ENCODE results near the gene BLOC1S2. TPM values are rescaled to one million over a fixed set of nuclear protein-coding genes. Genes with fewer than 3 reads are reported as not detected.
A peak's percentile ranks its signal among the peaks of the same experiment; 100 is the strongest.
"Not testable (repeated sequence)": the region's sequence is repeated elsewhere in the genome, so short reads cannot be mapped to it uniquely, and the experiment has no call there.

Gene BLOC1S2
- total RNA-seq, 4 donors from 2014 or later = 11.7 to 49.6 (median 36.2) TPM

DNA sequence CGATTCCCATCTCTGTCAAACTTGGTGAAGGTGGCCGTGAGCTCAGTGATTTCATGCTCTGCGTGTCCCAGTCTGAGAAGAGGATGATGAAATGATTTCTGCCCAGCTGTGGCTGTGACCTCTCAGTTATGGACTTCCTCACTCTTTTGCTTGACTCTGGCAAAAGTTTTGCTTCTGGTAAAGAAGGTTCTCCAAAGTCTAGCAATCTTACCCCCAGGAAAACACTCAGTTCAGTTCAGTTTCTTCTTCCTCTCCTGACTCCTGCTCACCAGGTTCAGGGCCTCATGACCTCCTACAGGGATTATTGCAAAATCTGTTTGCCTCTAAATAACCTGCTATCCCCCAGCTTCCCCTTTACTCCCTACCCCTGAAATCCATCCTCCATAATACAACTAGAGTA, 4.9 kb upstream of the BLOC1S2 start:
- no peak overlapping the region for H3K27ac ChIP-seq

DNA sequence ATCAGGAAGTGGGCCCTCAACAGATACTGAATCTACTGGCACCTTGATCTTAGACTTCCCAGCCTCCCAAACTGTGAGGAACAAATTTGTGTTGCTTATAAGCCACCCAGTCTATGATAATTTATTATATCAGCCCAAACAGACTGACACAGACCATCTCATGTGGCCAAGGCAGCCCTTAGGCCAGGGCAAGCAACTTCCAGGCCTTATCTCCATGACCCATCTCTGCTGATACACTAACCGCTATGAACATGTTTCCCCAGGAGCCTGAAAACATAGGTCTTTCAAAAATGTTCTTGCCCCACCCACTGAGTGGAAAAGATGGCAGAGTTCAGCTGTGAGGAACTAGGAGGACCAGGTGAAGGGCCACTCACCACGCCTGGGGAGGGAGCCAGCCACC, 3.2 kb upstream of the BLOC1S2 start:
- no peak overlapping the region for H3K27ac ChIP-seq
- H3K27me3 ChIP-seq = peaks cover 13% of the 10 kb centered on the region
- no peak for DNase-seq (ENCODE audit: low spot score in 2 of 2)
- TF ChIP-seq EP300 (IDR thresholded peaks at IDR 0.05) = no peak
- no peak for TF ChIP-seq POLR2AphosphoS5 (IDR thresholded peaks at IDR 0.05)
- no peak for TF ChIP-seq POLR2A (IDR thresholded peaks at IDR 0.05)
- TF ChIP-seq, protein P1, sequence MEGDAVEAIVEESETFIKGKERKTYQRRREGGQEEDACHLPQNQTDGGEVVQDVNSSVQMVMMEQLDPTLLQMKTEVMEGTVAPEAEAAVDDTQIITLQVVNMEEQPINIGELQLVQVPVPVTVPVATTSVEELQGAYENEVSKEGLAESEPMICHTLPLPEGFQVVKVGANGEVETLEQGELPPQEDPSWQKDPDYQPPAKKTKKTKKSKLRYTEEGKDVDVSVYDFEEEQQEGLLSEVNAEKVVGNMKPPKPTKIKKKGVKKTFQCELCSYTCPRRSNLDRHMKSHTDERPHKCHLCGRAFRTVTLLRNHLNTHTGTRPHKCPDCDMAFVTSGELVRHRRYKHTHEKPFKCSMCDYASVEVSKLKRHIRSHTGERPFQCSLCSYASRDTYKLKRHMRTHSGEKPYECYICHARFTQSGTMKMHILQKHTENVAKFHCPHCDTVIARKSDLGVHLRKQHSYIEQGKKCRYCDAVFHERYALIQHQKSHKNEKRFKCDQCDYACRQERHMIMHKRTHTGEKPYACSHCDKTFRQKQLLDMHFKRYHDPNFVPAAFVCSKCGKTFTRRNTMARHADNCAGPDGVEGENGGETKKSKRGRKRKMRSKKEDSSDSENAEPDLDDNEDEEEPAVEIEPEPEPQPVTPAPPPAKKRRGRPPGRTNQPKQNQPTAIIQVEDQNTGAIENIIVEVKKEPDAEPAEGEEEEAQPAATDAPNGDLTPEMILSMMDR (IDR thresholded peaks at IDR 0.05) = no peak
- peaks cover 17% of the 10 kb centered on the region for H3K4me1 ChIP-seq
- H3K36me3 ChIP-seq = no peaks in the 10 kb centered on the region
- WGBS = 63% methylated on average over 2 of the region's 2 CpGs
- H3K9me3 ChIP-seq = no peaks in the 10 kb centered on the region
- no peak overlapping the region for H3K4me3 ChIP-seq

More for the DNA sequence above, 4.9 kb upstream of the BLOC1S2 start:
- Histone ChIP-seq H3K27me3 (peaks cover 21% of the 10 kb centered on the region), H3K4me3 (no peak overlapping the region), H3K4me1 (peaks cover 6% of the 10 kb centered on the region), H3K9me3 (no peaks in the 10 kb centered on the region), H3K36me3 (no peaks in the 10 kb centered on the region)
- no peak for TF ChIP-seq EP300 (IDR thresholded peaks at IDR 0.05)
- TF ChIP-seq, protein P1 (IDR thresholded peaks at IDR 0.05) = no peak
- no peak for TF ChIP-seq POLR2A (IDR thresholded peaks at IDR 0.05)
- no peak for TF ChIP-seq POLR2AphosphoS5 (IDR thresholded peaks at IDR 0.05)
- WGBS = 70% methylated on average over 3 of the region's 3 CpGs
- no peak for DNase-seq (ENCODE audit: low spot score in 2 of 2)

DNA sequence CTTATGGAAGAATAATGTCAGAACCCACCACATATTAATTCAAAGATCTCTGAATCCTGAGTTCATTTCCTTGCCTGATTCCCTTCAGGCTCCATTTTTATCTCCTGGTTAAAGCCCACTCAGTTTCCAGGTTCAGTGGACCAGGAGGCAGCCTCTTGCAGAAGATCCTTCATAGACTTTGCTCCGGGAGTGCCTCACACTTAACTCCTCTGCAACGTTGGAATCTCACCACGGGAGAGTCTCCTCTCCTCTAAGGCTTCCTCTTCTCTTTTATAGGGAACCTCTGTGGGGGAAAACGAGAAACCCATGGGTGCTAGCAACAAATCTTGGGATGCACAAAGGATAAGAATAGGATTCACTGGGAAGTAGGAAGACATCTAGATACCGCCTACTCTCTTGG, 1.7 kb upstream of the BLOC1S2 start:
- DNase-seq (ENCODE audit: low spot score in 2 of 2) = no peak
- Histone ChIP-seq H3K27ac (no peak overlapping the region), H3K4me3 (no peak overlapping the region), H3K4me1 (peaks cover 17% of the 10 kb centered on the region), H3K36me3 (peaks cover 5% of the 10 kb centered on the region), H3K27me3 (peaks cover 4% of the 10 kb centered on the region), H3K9me3 (no peaks in the 10 kb centered on the region)
- WGBS = 80% methylated on average over 5 of the region's 5 CpGs
- TF ChIP-seq POLR2AphosphoS5 (IDR thresholded peaks at IDR 0.05) (no peak), EP300 (IDR thresholded peaks at IDR 0.05) (no peak), POLR2A (IDR thresholded peaks at IDR 0.05) (no peak)
- TF ChIP-seq, protein P1 (IDR thresholded peaks at IDR 0.05) = no peak

DNA sequence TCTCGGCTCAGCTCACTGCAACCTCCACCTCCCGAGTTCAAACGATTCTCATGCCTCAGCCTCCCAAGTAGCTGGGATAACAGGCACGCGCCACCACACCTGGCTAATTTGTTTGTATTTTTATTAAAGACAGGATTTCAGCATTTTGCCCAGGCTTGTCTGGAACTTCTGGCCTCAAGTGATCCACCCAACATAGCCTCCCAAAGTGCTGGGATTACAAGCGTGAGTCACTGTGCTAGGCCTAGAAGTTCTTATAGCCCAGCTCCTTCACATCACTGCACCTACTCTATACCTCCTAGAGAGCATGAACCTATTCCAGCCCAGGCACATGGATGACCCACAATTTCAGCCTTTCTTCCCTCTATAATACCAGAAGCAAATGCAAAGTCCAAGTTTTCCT, 1.3 kb upstream of the BLOC1S2 start:
- peaks cover under 1% of the 10 kb centered on the region for H3K27me3 ChIP-seq

DNA sequence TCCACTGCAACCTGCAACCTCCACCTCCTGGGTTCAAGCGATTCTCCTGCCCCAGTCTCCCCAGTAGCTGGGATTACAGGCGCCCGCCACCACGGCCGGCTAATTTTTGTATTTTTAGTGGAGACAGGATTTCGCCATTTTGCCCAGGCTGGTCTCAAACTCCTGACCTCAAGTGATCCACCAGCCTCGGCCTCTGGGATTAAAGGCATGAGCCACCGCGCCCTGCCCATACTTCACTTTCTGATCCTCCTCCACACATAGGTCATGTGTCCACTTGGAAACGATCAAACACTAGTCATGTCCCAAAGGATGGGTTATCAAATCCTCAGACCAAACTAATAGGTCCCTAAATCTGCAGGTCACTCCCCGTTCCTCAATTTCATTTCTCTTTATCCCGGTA, 1.2 kb downstream of the BLOC1S2 start:
- not testable (repeated sequence) for DNase-seq (ENCODE audit: low spot score in 2 of 2); H3K9me3 ChIP-seq; H3K27me3 ChIP-seq
- 87% methylated on average over 12 of the region's 12 CpGs for WGBS
- H3K27ac ChIP-seq = peak overlapping the region; percentile 95
- H3K4me3 ChIP-seq = peak overlapping the region; percentile 93
- peaks cover 23% of the 10 kb centered on the region for H3K4me1 ChIP-seq
- peaks cover 28% of the 10 kb centered on the region for H3K36me3 ChIP-seq

More for the DNA sequence above, 1.3 kb upstream of the BLOC1S2 start:
- TF ChIP-seq EP300 (IDR thresholded peaks at IDR 0.05) (no peak), POLR2A (IDR thresholded peaks at IDR 0.05) (no peak), POLR2AphosphoS5 (IDR thresholded peaks at IDR 0.05) (no peak)
- TF ChIP-seq, protein P1 (IDR thresholded peaks at IDR 0.05) = no peak
- peaks cover 8% of the 10 kb centered on the region for H3K36me3 ChIP-seq
- WGBS = 92% methylated on average over 6 of the region's 6 CpGs
- no peak overlapping the region for H3K4me3 ChIP-seq
- peaks cover 21% of the 10 kb centered on the region for H3K4me1 ChIP-seq
- H3K27ac ChIP-seq = no peak overlapping the region
- no peaks in the 10 kb centered on the region for H3K9me3 ChIP-seq
- DNase-seq (ENCODE audit: low spot score in 2 of 2) = no peak

DNA sequence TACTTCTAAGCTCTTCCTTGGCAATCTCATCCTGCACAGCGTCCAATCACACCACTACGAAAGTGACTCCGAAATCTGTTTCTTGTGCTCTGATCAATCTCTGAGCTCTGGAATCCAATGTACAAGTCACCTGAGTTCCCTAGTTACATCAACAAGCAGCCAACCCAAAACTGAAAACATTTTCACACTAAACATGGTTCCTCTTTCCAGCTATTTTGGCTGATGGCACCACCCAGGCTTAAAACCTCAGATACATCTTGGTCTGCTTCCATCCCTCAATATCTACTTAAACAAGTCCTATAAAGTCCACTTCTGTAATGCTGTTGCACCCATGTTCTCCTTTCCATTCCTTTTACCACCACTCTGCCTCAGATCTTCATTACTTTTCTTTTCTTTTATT, 3.6 kb downstream of the BLOC1S2 start:
- TF ChIP-seq, protein P1 (IDR thresholded peaks at IDR 0.05) = no peak
- TF ChIP-seq EP300 (IDR thresholded peaks at IDR 0.05) (no peak), POLR2AphosphoS5 (IDR thresholded peaks at IDR 0.05) (no peak), POLR2A (IDR thresholded peaks at IDR 0.05) (no peak)
- no peak overlapping the region for H3K4me3 ChIP-seq
- WGBS = 95% methylated on average over 3 of the region's 3 CpGs

DNA sequence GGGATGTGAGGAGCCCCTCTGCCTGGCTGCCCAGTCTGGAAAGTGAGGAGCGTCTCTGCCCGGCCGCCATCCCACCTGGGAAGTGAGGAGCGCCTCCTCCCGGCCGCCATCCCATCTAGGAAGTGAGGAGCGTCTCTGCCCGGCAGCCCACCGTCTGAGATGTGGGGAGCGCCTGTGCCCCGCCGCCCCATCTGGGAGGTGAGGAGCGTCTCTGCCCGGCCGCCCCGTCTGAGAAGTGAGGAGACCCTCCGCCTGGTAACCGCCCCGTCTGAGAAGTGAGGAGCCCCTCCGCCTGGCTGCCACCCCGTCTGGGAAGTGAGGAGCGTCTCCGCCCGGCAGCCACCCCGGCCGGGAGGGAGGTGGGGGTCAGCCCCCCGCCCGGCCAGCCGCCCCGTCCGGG, 9.5 kb downstream of the BLOC1S2 start:
- not testable (repeated sequence) for H3K4me3 ChIP-seq; H3K4me1 ChIP-seq; H3K27ac ChIP-seq; H3K9me3 ChIP-seq; DNase-seq (ENCODE audit: low spot score in 2 of 2); H3K27me3 ChIP-seq
- H3K36me3 ChIP-seq = peaks cover 55% of the 10 kb centered on the region
- 95% methylated on average over 4 of the region's 31 CpGs for WGBS

More for the DNA sequence above, 3.6 kb downstream of the BLOC1S2 start:
- no peaks in the 10 kb centered on the region for H3K27me3 ChIP-seq
- no peak for DNase-seq (ENCODE audit: low spot score in 2 of 2)
- peaks cover 23% of the 10 kb centered on the region for H3K4me1 ChIP-seq
- no peak overlapping the region for H3K27ac ChIP-seq
- H3K9me3 ChIP-seq = no peaks in the 10 kb centered on the region
- H3K36me3 ChIP-seq = peaks cover 45% of the 10 kb centered on the region

Measured in suprapubic skin (tissue), 4 donors.